ENCODE measurements around the gene CLIC4. TPM values are rescaled to one million over a fixed set of nuclear protein-coding genes. Genes with fewer than 3 reads are reported as not detected.

CLIC4 gene
- total RNA-seq, 2 donors from 2014 or later, result 740 to 777 TPM

DNA sequence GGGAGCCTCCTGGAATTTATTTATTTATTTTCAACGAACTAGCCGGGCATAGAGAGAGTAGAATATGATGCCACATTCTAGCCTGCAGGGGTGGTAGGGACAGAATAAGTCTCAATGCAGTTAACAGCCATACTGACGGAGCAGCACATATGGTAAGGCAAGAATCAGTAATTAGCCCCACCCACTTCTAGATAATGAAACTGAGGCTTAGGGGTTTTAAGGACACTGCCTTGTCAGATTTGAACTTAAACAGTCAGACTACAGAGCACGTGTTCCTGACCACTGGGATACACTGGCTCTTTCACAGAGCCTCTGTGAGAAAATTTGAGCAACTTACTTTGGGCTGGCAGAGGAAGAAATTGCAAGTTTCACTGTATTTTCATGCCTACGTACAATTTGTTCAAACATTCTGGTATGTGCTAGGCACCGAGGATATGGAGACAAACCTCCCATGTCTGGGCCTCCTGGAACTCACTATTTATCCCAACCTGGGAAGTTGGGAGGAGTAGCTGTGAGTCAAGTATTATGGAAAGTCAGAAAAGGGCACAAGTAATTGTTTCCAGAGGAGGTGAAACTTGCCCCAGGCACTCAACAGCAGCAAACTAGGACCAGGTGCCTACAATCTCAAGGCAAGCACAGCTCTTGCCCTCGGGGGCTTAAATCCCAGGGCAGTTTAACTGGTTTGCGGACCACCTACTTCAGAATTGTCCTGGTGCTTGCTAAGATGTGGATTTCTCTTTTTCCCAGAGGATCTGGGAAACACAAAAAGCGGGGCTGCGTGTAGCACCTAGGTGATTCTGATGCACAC, 1.6 kb upstream of the CLIC4 start:
- DNase-seq (ENCODE audit: low spot score), result no peak
- TF ChIP-seq CTCF (IDR thresholded peaks at IDR 0.05), result no peak
- H3K27ac ChIP-seq, result peak overlapping the region; percentile 81 to 88
- H3K9me3 ChIP-seq, result no peaks in the 10 kb centered on the region
- ATAC-seq (ENCODE audit: insufficient number of reproducible peaks, low FRiP score, low read depth), result no peak
- H3K36me3 ChIP-seq, result no peaks in the 10 kb centered on the region
- no peaks in the 10 kb centered on the region for H3K27me3 ChIP-seq (replicated peaks; ENCODE audit: insufficient read depth)
- H3K4me1 ChIP-seq (ENCODE audit: control insufficient read depth in 1 of 2, low read depth in 2 of 2), result peaks cover 6 to 19% of the 10 kb centered on the region in 2 donors
- H3K4me3 ChIP-seq, result peak overlapping the region; percentile 91

DNA sequence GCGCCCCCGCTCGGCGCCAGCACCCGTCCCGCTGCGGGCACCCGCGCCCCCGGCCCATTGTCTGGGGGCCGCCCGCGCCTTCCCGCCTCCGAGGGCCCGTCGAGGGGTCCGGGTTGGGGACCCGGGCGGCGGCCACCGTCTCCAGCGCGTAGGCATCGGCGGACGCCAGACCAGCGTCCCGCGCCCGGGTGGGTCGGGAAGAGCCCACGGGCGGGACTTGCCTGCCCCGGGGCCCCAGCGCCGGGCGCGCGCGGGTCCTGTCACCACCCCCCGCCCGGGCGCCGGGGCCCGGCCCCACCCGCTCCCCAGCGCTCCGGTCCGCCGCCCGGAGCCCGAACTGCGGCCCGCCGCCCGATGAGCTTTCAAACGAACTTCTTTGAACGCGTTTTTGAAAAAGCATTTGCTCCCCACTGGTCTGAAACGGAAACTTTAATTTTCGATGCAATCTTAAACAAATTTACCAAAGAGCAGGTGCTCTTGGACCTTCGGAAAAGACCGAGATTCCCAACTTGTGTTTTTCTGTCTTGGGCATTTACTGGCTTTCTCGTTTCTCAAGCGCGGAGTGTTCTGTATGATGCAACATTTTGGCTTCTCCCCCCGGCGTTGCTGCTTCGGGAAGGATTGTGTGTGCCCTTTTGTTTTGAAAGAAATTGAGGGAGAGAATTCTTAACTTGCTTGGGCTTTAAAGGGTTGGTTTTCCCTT, 615 bp downstream of the CLIC4 start:
- ATAC-seq (ENCODE audit: insufficient number of reproducible peaks, low FRiP score, low read depth) (peak; percentile 9), DNase-seq (ENCODE audit: low spot score) (peak; percentile 45)
- Histone ChIP-seq H3K4me3 (peak overlapping the region; percentile 91), H3K27ac (peak overlapping the region; percentile 90 to 98), H3K27me3 (replicated peaks; ENCODE audit: insufficient read depth) (no peaks in the 10 kb centered on the region), H3K4me1 (ENCODE audit: control insufficient read depth in 1 of 2, low read depth in 2 of 2) (peaks cover 23 to 37% of the 10 kb centered on the region in 2 donors), H3K9me3 (no peaks in the 10 kb centered on the region), H3K36me3 (no peaks in the 10 kb centered on the region)
- no peak for TF ChIP-seq CTCF (IDR thresholded peaks at IDR 0.05)

GRCh38 chr1:24748191-24749121, 3.2 kb downstream of the CLIC4 start:
- peak overlapping the region; percentile 90 to 98 for H3K27ac ChIP-seq
- H3K36me3 ChIP-seq, result no peaks in the 10 kb centered on the region
- H3K9me3 ChIP-seq, result no peaks in the 10 kb centered on the region
- ATAC-seq (ENCODE audit: insufficient number of reproducible peaks, low FRiP score, low read depth) (no peak), DNase-seq (ENCODE audit: low spot score) (no peak)
- H3K4me1 ChIP-seq (ENCODE audit: control insufficient read depth in 1 of 2, low read depth in 2 of 2), result peaks cover 36 to 53% of the 10 kb centered on the region in 2 donors
- TF ChIP-seq CTCF (IDR thresholded peaks at IDR 0.05), result no peak
- peak overlapping the region; percentile 91 for H3K4me3 ChIP-seq
- H3K27me3 ChIP-seq (replicated peaks; ENCODE audit: insufficient read depth), result no peaks in the 10 kb centered on the region

DNA sequence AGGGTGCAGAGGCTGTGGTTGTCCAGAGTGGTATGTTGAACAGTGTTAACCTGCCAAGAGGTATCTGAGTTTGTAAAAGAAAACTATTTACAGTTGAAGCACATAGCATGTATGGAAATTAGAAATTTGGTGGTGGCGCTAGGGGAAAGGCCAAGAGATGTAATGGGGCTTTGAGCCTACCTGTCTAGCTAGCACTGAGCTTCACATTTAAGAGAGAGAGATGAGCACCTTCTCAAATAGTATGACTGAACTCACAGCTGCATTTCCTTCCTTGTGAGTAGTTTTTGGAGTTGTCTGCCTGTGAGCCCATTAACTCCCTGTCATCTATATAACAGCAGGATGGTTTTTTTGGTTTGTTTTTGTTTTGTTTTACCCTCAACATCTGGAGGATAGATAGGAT, 4.0 kb downstream of the CLIC4 start:
- Histone ChIP-seq H3K36me3 (no peaks in the 10 kb centered on the region), H3K27me3 (replicated peaks; ENCODE audit: insufficient read depth) (no peaks in the 10 kb centered on the region), H3K27ac (peak overlapping the region; percentile 90 to 98), H3K4me1 (ENCODE audit: control insufficient read depth in 1 of 2, low read depth in 2 of 2) (peaks cover 38 to 52% of the 10 kb centered on the region in 2 donors), H3K4me3 (peak overlapping the region; percentile 91), H3K9me3 (no peaks in the 10 kb centered on the region)
- DNase-seq (ENCODE audit: low spot score) (no peak), ATAC-seq (ENCODE audit: insufficient number of reproducible peaks, low FRiP score, low read depth) (no peak)
- no peak for TF ChIP-seq CTCF (IDR thresholded peaks at IDR 0.05)

All from thoracic aorta (tissue), 2 donors.